Astrocyte of the spinal cord (primary cell): ENCODE results near the gene NUP210.
A peak's percentile ranks its signal among the peaks of the same experiment; 100 is the strongest.

Experiments used
- DNase-seq: peaks from one replicate; pipeline ENCODE4 v3.0.0; 2011; ENCODE audit warnings: low read depth, low spot score
- H3K4me3 ChIP-seq: 2 replicates; pipeline ENCODE4 v1.5.1; 2011; ENCODE audit warnings: low read depth, mild to moderate bottlenecking, low read length, moderate library complexity
- CTCF ChIP-seq: IDR thresholded peaks from 2 replicates; pipeline ENCODE4 v1.5.1; 2012; ENCODE audit warnings: low read depth, mild to moderate bottlenecking, low read length, inconsistent platforms
- in situ Hi-C: cut with HindIII; loops from 2 replicates; pipeline ENCODE4 v1.10.0; 2017; ENCODE audit warnings: low sequenced_read_pairs

The NUP210 gene

GRCh38 chr3:13285007-13285567 lies 135.0 kb downstream of the NUP210 start:
- no peak for TF ChIP-seq CTCF
- DNase-seq: no peak
- H3K4me3 ChIP-seq: no peak overlapping the region
- in situ Hi-C loops: no loop called here

DNA sequence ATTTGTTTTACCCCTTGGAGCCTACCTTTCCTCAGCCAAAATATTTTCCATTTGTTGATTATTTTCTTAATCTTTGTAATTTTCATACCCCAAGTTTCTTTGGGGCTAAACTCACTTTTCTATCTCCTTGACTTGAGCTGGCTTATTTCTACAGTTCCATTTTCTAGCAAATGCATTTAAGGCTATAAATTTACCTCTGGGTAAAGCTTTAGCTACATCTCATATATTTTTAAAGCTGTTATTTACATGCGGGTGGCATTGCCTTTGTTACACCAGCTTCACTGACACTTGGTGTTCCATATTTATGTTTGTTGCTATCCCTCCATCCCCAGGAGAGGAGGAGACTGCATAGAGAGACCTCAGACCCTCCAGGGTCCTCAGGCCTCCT lies 136.3 kb downstream of the NUP210 start:
- DNase-seq: no peak
- no peak for TF ChIP-seq CTCF
- in situ Hi-C loops: no loop called here
- no peak overlapping the region for H3K4me3 ChIP-seq

- DNase-seq: no peak
- no peak overlapping the region for H3K4me3 ChIP-seq
- in situ Hi-C loops: no loop called here
- peak; percentile 13 for TF ChIP-seq CTCF
Observed at GRCh38 chr3:13282986-13283876, 136.9 kb downstream of the NUP210 start.

DNA sequence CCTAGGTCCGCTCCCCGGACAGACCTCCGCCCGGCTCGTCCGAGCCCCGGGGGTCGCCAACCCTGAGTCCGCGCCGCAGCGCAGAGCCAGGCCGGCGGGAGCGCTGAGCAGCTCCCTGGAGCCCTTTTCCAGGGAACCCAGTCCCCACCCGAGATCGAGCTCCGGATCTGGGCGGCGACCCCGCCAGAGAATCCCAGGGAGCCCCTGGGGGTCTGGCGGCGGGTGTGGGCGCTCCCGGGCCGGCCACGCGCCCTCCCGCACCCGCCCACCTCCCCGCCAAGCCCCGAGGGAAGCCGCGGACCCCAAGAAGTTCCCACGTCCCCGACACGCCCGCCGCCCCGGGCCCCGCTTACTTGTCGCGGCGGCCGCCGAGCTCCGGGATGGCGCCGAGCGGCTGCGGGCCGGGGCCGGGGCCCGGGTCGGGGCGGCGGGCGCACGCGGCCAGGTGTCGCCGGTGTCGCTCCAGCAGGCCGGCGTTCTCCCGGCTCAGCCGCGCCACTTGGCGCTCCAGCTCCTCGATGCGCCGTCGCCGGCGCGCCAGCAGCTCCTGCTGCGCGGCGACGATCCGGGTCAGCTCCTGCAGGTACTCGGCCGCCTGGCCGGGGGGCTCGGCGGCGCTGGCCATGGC lies 137.7 kb downstream of the NUP210 start:
- DNase-seq: no peak
- no peak for TF ChIP-seq CTCF
- in situ Hi-C loops: no loop called here
- no peak overlapping the region for H3K4me3 ChIP-seq

DNA sequence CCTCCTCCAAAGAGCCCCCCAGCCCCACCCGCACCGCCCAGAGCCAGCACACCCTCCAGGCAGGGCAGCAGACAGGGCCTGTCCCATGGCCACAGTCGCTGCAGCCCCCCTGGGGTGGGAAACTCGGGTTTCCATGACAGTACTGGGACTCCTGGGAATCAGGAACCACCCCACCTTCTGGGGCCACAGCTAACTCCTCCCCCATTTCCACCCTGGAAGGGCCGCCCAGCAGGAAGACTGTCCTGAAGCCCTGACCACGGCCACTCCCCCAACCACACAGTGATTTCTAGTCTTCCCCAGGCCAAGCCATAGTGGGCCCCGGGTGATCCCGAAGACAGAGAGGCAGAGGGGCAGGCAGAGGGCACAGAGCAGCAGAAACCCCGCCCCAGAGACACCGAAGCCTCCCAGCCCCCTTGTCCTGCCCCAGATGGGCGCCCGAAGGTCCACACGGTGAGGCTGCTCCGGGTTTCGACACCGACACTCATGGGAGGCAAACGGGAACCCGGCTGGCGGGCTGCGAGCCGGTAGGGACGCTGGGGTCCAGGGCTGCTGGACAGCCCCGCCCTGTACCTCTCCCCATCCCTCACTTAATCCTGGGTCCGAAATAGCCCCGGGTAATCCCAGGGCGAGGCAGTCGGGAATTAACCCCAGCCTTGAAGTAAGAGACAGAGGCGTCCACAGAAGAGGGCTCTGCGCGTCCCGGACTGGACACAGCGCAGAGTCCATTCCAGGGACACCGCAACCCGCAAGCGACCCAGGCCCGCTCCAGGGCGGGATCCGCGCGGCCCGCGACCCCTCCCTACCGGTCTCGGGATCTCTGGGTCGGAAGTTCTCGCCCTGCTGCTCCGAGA lies 138.4 kb downstream of the NUP210 start:
- no peak for DNase-seq
- H3K4me3 ChIP-seq: no peak overlapping the region
- in situ Hi-C loops: no loop called here
- TF ChIP-seq CTCF: no peak

GRCh38 chr3:13280811-13281506 lies 139.2 kb downstream of the NUP210 start:
- in situ Hi-C loops: no loop called here
- no peak overlapping the region for H3K4me3 ChIP-seq
- no peak for TF ChIP-seq CTCF
- DNase-seq: no peak
